ENCODE data around the gene ZNF487.

ZNF487 gene

GRCh38 chr10:43491855-43492254 is 54.9 kb downstream of the ZNF487 start:
- no peak overlapping the region for H3K27ac ChIP-seq (ENCODE audit: low read depth, low read length)
- H3K4me1 ChIP-seq (ENCODE audit: control insufficient read depth in 1 of 2, insufficient read depth in 2 of 2, low read length in 2 of 2), result no peaks in the 10 kb centered on the region
- no peaks in the 10 kb centered on the region for H3K36me3 ChIP-seq (ENCODE audit: control insufficient read depth in 1 of 2, insufficient read depth in 2 of 2, low read length in 2 of 2)
- no peak overlapping the region for H3K4me3 ChIP-seq (ENCODE audit: low read depth in 1 of 2, low read length in 2 of 2)
- H3K27me3 ChIP-seq (ENCODE audit: control insufficient read depth in 1 of 2, insufficient read depth in 2 of 2, low read length in 2 of 2), result no peaks in the 10 kb centered on the region
- no peaks in the 10 kb centered on the region for H3K9me3 ChIP-seq (ENCODE audit: control insufficient read depth in 1 of 2, low read length in 2 of 2)
- no peak overlapping the region for H3K9ac ChIP-seq (ENCODE audit: low read depth in 1 of 2, low read length in 2 of 2)

GRCh38 chr10:43502931-43503330 is 66.0 kb downstream of the ZNF487 start:
- Histone ChIP-seq H3K36me3 (ENCODE audit: control insufficient read depth in 1 of 2, insufficient read depth in 2 of 2, low read length in 2 of 2) (no peaks in the 10 kb centered on the region), H3K9ac (ENCODE audit: low read depth in 1 of 2, low read length in 2 of 2) (no peak overlapping the region), H3K27me3 (ENCODE audit: control insufficient read depth in 1 of 2, insufficient read depth in 2 of 2, low read length in 2 of 2) (no peaks in the 10 kb centered on the region), H3K4me1 (ENCODE audit: control insufficient read depth in 1 of 2, insufficient read depth in 2 of 2, low read length in 2 of 2) (no peaks in the 10 kb centered on the region), H3K9me3 (ENCODE audit: control insufficient read depth in 1 of 2, low read length in 2 of 2) (peaks cover 0 to 5% of the 10 kb centered on the region in 2 donors), H3K4me3 (ENCODE audit: low read depth in 1 of 2, low read length in 2 of 2) (no peak overlapping the region), H3K27ac (ENCODE audit: low read depth, low read length) (no peak overlapping the region)

GRCh38 chr10:43524434-43525247 is 87.7 kb downstream of the ZNF487 start:
- Histone ChIP-seq H3K9me3 (ENCODE audit: control insufficient read depth in 1 of 2, low read length in 2 of 2) (peaks cover 38 to 47% of the 10 kb centered on the region in 2 donors), H3K27me3 (ENCODE audit: control insufficient read depth in 1 of 2, insufficient read depth in 2 of 2, low read length in 2 of 2) (no peaks in the 10 kb centered on the region), H3K9ac (ENCODE audit: low read depth in 1 of 2, low read length in 2 of 2) (no peak overlapping the region), H3K4me1 (ENCODE audit: control insufficient read depth in 1 of 2, insufficient read depth in 2 of 2, low read length in 2 of 2) (no peaks in the 10 kb centered on the region), H3K4me3 (ENCODE audit: low read depth in 1 of 2, low read length in 2 of 2) (no peak overlapping the region), H3K27ac (ENCODE audit: low read depth, low read length) (no peak overlapping the region), H3K36me3 (ENCODE audit: control insufficient read depth in 1 of 2, insufficient read depth in 2 of 2, low read length in 2 of 2) (no peaks in the 10 kb centered on the region)
